ENCODE data around the gene RERG.

DNA sequence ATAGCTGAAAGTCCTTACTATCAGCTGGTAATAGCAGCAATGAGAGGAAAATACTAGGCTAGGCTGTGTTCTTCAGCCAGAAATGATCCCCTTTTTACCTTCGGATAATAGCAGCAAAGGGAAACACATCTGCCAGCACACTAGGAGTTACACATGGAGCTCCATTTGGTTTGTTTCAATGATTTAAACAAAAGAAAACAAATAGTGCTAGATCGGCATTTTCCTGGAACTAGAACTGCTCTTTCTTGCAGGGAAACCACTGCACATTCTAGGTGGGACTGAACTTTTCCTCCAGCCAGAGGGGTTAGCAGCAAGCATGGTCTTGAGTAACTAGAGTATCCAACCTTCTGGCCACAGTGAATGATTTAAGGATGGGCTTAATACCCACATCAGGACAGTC is 130.8 kb downstream of the RERG start:
- TF ChIP-seq EZH2 (IDR thresholded peaks at IDR 0.05; ENCODE audit: insufficient read depth, poor library complexity, severe bottlenecking): no peak
- TF ChIP-seq EZH2phosphoT487 (IDR thresholded peaks at IDR 0.05; ENCODE audit: insufficient read depth, low read depth): no peak
